MM.1S (cell line): ENCODE results near the gene PTHLH.

Experiments
- DNase-seq: peaks from one replicate; pipeline ENCODE4 v3.0.0-alpha.2; 2015
- H2AFZ ChIP-seq: fragments of 300-600 bp; sonication (generic); 2 replicates; pipeline ENCODE4 v1.6.0; 2016; ENCODE audit warnings: antibody characterized with exemption, low read length
- H3F3A ChIP-seq: fragments of 300-600 bp; sonication (generic); 2 replicates; pipeline ENCODE4 v1.6.1; 2016; ENCODE audit warnings: mild to moderate bottlenecking, antibody characterized with exemption, low read length, moderate library complexity, mixed read lengths; ENCODE audit not compliant: insufficient read depth
- H3K27ac ChIP-seq: fragments of 300-600 bp; sonication (generic); 2 replicates; pipeline ENCODE4 v1.5.1; 2016; ENCODE audit warnings: mild to moderate bottlenecking, low read length
- H3K27me3 ChIP-seq: fragments of 300-600 bp; sonication (generic); replicated peaks from 2 replicates; pipeline ENCODE4 v1.6.0; 2016; ENCODE audit warnings: low read length; ENCODE audit not compliant: insufficient read depth
- H3K36me3 ChIP-seq: fragments of 300-600 bp; sonication (generic); replicated peaks from 2 replicates; pipeline ENCODE4 v1.6.1; 2016; ENCODE audit warnings: mild to moderate bottlenecking, low read length, mixed read lengths; ENCODE audit not compliant: insufficient read depth
- H3K4me1 ChIP-seq: fragments of 300-600 bp; sonication (generic); 2 replicates; pipeline ENCODE4 v1.6.1; 2016; ENCODE audit warnings: low read length, mixed read lengths
- H3K4me2 ChIP-seq: fragments of 300-600 bp; sonication (generic); 2 replicates; pipeline ENCODE4 v1.6.0; 2016; ENCODE audit warnings: low read depth, low read length
- H3K4me3 ChIP-seq: fragments of 300-600 bp; sonication (generic); 2 replicates; pipeline ENCODE4 v1.5.1; 2016; ENCODE audit warnings: low read length, mixed read lengths
- H3K79me2 ChIP-seq: fragments of 300-600 bp; sonication (generic); 2 replicates; pipeline ENCODE4 v1.6.1; 2016; ENCODE audit warnings: mixed run types, low read length, mixed read lengths
- H3K9ac ChIP-seq: fragments of 300-600 bp; sonication (generic); 2 replicates; pipeline ENCODE4 v1.6.1; 2016; ENCODE audit warnings: low read length, mixed read lengths
- H3K9me2 ChIP-seq: fragments of 300-600 bp; sonication (generic); replicated peaks from 2 replicates; pipeline ENCODE4 v1.6.1; 2016; ENCODE audit warnings: mild to moderate bottlenecking, low read length, mixed read lengths; ENCODE audit not compliant: insufficient read depth
- H3K9me3 ChIP-seq: fragments of 300-600 bp; sonication (generic); replicated peaks from 2 replicates; pipeline ENCODE4 v1.6.1; 2016; ENCODE audit warnings: mild to moderate bottlenecking, low read length, mixed read lengths; ENCODE audit not compliant: insufficient read depth
- H4K20me1 ChIP-seq: fragments of 300-600 bp; sonication (generic); 2 replicates; pipeline ENCODE4 v1.6.1; 2016; ENCODE audit warnings: mild to moderate bottlenecking, low read length, moderate library complexity, mixed read lengths; ENCODE audit not compliant: insufficient read depth
- EZH2 ChIP-seq: fragments of 300-600 bp; sonication (generic); optimal IDR thresholded peaks from 2 replicates; pipeline ENCODE3; 2017; ENCODE audit warnings: low read depth, mild to moderate bottlenecking, antibody characterized with exemption, low read length, mixed read lengths
- EZH2phosphoT487 ChIP-seq: fragments of 300-600 bp; sonication (generic); IDR thresholded peaks from 2 replicates; pipeline ENCODE4 v1.6.1; 2018; ENCODE audit warnings: antibody characterized with exemption, low read length
- TF ChIP-seq, protein P1 (sequence below): fragments of 300-600 bp; sonication (generic); IDR thresholded peaks from 2 replicates; pipeline ENCODE4 v1.5.1; 2016; ENCODE audit warnings: antibody characterized with exemption, low read length, mixed read lengths

The PTHLH gene

DNA sequence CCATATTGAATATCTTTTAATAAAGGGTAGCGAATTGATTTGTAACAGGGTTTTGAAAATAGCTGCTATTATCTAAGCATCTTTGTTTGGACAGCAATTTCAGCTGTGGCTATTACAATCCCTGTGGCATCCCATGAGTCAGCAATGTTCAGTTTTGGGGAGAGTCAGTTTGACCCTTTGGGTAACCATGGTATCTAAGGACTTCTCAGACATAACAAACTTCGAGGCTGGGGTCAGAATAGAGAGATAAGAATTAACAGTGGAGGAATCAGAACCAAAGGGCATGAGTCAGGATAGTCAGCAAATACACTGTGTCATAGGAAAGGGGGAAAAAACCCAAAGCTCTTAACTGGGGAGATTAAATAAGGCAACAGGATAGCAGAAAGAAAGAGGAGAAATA, 11.7 kb upstream of the PTHLH start:
- no peak for DNase-seq
- H3K27me3 ChIP-seq = no peaks in the 10 kb centered on the region
- no peak overlapping the region for H3K9ac ChIP-seq
- H3F3A ChIP-seq = no peaks in the 10 kb centered on the region
- no peaks in the 10 kb centered on the region for H3K9me2 ChIP-seq
- H2AFZ ChIP-seq = no peak overlapping the region
- no peaks in the 10 kb centered on the region for H3K9me3 ChIP-seq
- no peaks in the 10 kb centered on the region for H3K79me2 ChIP-seq
- no peak overlapping the region for H3K4me3 ChIP-seq
- no peak overlapping the region for H3K27ac ChIP-seq
- H3K4me2 ChIP-seq = no peak overlapping the region
- H4K20me1 ChIP-seq = no peaks in the 10 kb centered on the region
- no peaks in the 10 kb centered on the region for H3K36me3 ChIP-seq
- H3K4me1 ChIP-seq = no peaks in the 10 kb centered on the region
- TF ChIP-seq, protein P1, sequence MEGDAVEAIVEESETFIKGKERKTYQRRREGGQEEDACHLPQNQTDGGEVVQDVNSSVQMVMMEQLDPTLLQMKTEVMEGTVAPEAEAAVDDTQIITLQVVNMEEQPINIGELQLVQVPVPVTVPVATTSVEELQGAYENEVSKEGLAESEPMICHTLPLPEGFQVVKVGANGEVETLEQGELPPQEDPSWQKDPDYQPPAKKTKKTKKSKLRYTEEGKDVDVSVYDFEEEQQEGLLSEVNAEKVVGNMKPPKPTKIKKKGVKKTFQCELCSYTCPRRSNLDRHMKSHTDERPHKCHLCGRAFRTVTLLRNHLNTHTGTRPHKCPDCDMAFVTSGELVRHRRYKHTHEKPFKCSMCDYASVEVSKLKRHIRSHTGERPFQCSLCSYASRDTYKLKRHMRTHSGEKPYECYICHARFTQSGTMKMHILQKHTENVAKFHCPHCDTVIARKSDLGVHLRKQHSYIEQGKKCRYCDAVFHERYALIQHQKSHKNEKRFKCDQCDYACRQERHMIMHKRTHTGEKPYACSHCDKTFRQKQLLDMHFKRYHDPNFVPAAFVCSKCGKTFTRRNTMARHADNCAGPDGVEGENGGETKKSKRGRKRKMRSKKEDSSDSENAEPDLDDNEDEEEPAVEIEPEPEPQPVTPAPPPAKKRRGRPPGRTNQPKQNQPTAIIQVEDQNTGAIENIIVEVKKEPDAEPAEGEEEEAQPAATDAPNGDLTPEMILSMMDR = no peak
- TF ChIP-seq EZH2phosphoT487 (no peak), EZH2 (no peak)

DNA sequence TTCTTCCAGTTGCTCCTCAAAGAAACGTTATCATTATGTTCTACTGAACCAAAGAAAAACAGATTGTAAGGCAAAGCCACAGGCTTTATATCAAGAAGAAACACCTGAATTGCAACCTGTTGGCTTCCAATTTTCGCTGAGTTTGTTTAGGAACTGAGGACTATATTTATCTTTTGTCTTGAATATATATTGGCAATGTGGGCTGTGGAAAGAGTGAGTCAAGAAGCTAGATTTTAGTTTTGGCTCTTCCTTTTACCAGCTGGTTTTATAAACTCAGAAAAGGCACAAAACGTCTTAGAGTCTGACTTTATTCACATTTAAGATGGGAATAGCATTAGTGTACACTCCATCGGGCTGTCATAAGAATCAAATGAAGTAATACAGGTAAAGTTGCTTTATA, 10.4 kb upstream of the PTHLH start:
- no peaks in the 10 kb centered on the region for H3K9me3 ChIP-seq
- no peak overlapping the region for H3K9ac ChIP-seq
- no peak overlapping the region for H3K4me2 ChIP-seq
- H4K20me1 ChIP-seq = no peaks in the 10 kb centered on the region
- H3F3A ChIP-seq = no peaks in the 10 kb centered on the region
- no peaks in the 10 kb centered on the region for H3K27me3 ChIP-seq
- no peaks in the 10 kb centered on the region for H3K9me2 ChIP-seq
- no peak overlapping the region for H3K4me3 ChIP-seq
- H3K79me2 ChIP-seq = no peaks in the 10 kb centered on the region
- no peaks in the 10 kb centered on the region for H3K36me3 ChIP-seq
- TF ChIP-seq EZH2 = no peak
- no peak for TF ChIP-seq EZH2phosphoT487
- TF ChIP-seq, protein P1 = no peak
- H3K27ac ChIP-seq = no peak overlapping the region
- DNase-seq = no peak
- H2AFZ ChIP-seq = no peak overlapping the region
- no peaks in the 10 kb centered on the region for H3K4me1 ChIP-seq

- TF ChIP-seq EZH2 = no peak
- TF ChIP-seq, protein P1 = no peak
- TF ChIP-seq EZH2phosphoT487 = no peak
- Histone ChIP-seq H3K27ac (no peak overlapping the region), H3K4me1 (no peaks in the 10 kb centered on the region), H3K4me2 (no peak overlapping the region), H3K9me3 (no peaks in the 10 kb centered on the region), H4K20me1 (no peaks in the 10 kb centered on the region), H3K9ac (no peak overlapping the region), H3K4me3 (no peak overlapping the region), H2AFZ (no peak overlapping the region), H3K79me2 (no peaks in the 10 kb centered on the region), H3F3A (no peaks in the 10 kb centered on the region), H3K9me2 (no peaks in the 10 kb centered on the region), H3K27me3 (no peaks in the 10 kb centered on the region), H3K36me3 (no peaks in the 10 kb centered on the region)
- no peak for DNase-seq
Measured at GRCh38 chr12:27982385-27982784, 9.9 kb upstream of the PTHLH start.
